PC-9 (cell line): ENCODE results near the gene SLC25A47.

ENCODE experiments used
- CTCF ChIP-seq: fragments of 200-600 bp; sonication (generic); conservative IDR thresholded peaks from 2 replicates; pipeline ENCODE4 v1.6.1; 2017; ENCODE audit warnings: mixed run types, antibody characterized with exemption, mild to moderate bottlenecking, moderate library complexity
- EZH2 ChIP-seq: fragments of 200-600 bp; sonication (generic); IDR thresholded peaks from 2 replicates; pipeline ENCODE4 v1.8.0; 2017; ENCODE audit warnings: antibody characterized with exemption, low read depth

DNA sequence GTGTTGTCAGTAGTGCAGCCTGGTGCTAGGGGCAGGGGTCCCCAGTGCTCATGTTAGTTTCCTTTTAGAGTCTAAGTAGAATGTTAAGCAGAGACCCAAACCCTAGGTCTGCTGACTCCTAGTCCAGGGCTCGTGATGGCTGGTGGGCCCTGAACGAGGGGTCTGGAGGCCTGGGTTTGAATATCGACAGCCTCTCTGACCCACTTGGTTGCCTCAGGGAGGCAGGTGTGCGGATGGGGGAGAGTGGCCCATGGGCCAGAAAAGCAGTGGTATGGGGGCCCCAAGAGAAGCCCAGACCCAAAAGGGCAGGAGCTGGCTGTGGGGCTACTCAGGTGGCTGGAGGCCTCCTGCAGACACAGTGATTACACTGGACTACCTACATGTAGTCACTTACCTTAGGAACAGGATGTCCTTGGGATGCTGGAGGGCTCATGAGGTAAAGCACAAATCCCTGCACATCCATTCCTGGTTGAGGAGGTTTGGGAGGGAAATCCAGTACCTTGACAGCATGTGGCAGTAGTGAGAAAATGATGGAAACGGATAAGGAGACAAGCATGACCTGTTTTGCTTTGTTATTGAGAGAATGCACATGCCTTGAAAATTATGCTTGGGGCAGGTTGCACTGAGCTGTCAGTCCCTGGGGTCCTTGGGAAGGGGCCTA, 15.2 kb upstream of the SLC25A47 start:
- TF ChIP-seq EZH2 (no peak), CTCF (no peak)
